Measurements from ENCODE around the gene PDLIM7.

- no peak for TF ChIP-seq CTCF (IDR thresholded peaks at IDR 0.05)
- TF ChIP-seq NFIC (IDR thresholded peaks at IDR 0.05; ENCODE audit: borderline replicate concordance) = no peak
- TF ChIP-seq YY1 (IDR thresholded peaks at IDR 0.05; ENCODE audit: low read depth) = no peak
- TF ChIP-seq SIN3A (IDR thresholded peaks at IDR 0.05; ENCODE audit: borderline replicate concordance, low read depth, low read length) = no peak
- TF ChIP-seq SMC3 (IDR thresholded peaks at IDR 0.05; ENCODE audit: low read depth, low read length) = no peak
- TF ChIP-seq EP300 (IDR thresholded peaks at IDR 0.05; ENCODE audit: borderline replicate concordance in 1 of 2, low read depth in 1 of 2, low read length in 1 of 2) = no peak
- no peak for TF ChIP-seq RAD21 (IDR thresholded peaks at IDR 0.05; ENCODE audit: low read length)
- no peak for TF ChIP-seq MXI1 (IDR thresholded peaks at IDR 0.05; ENCODE audit: low read depth, low read length)
- no peak for TF ChIP-seq TCF12 (IDR thresholded peaks at IDR 0.05)
Observed at GRCh38 chr5:177507596-177508220, 10.3 kb upstream of the PDLIM7 start.
